Lower lobe of right lung (tissue), 2 donors: ENCODE data around the gene FRMPD4. TPM values are rescaled to one million over a fixed set of nuclear protein-coding genes. Genes with fewer than 3 reads are reported as not detected.

Experiments
- ATAC-seq, 2 donors: fragments of 200-7000 bp; cut with Tn5 transposase; one replicate each; pipeline ENCODE4 v1.9.1; 2020 to 2022; ENCODE audit warnings: mild to moderate bottlenecking in 2 of 2, moderate library complexity in 2 of 2
- DNase-seq: peaks from one replicate; pipeline ENCODE4 v3.0.0-alpha.2; 2020
- H3K27ac ChIP-seq: fragments of 200-600 bp; one replicate; pipeline ENCODE4 v1.8.0; 2022
- H3K27me3 ChIP-seq: fragments of 200-600 bp; one replicate; pipeline ENCODE4 v1.8.0; 2022; ENCODE audit warnings: low read depth
- H3K36me3 ChIP-seq: fragments of 200-600 bp; one replicate; pipeline ENCODE4 v1.8.0; 2022; ENCODE audit warnings: mild to moderate bottlenecking
- H3K4me1 ChIP-seq: fragments of 200-600 bp; one replicate; pipeline ENCODE4 v1.8.0; 2022
- H3K4me3 ChIP-seq: fragments of 200-600 bp; one replicate; pipeline ENCODE4 v1.8.0; 2022; ENCODE audit warnings: mild to moderate bottlenecking
- H3K9me3 ChIP-seq: fragments of 200-600 bp; one replicate; pipeline ENCODE4 v1.8.0; 2022
- intact Hi-C: fragments of 100-400 bp; cut with DNase I; formaldehyde crosslinking; loops from one replicate; pipeline ENCODE4 v1.11.0; 2022
- total RNA-seq: library from RNA; stranded (reverse); fragmentation: NEBNext Ultra II Directional; extraction: Animal tissue kit (Norgen Biotek cat#: 25700); gene quantifications from one replicate; pipeline ENCODE4 v1.2.1, GENCODE V29; 2021
- TF ChIP-seq, protein P1 (sequence below): fragments of 200-600 bp; IDR thresholded peaks from one replicate; pipeline ENCODE4 v1.8.0; 2022; ENCODE audit warnings: antibody characterized with exemption, mild to moderate bottlenecking
- donor health status: DM: no; HTN: yes; CAD: no; lungs with severe emphysema.

The FRMPD4 gene
- total RNA-seq, 1 donor from 2014 or later = 0.15 TPM

DNA sequence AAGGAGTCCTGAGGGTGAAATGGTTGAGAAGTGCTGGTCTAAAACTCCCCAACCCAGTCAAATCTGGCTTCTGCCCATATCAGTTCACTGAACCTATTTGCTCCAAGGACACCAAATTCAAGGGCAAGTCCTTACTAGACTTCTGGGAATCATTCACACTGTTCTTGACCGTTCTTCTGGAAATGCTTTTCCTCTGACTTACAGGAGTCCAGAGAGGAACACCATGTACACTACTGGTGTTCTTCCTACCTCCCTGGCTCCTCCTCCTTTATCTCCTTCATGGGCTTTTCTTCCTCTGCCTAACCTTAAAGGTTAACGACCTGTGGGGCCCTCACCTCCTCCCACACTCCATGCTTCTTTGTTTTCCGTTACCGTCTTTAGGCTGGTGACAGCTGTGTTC, 281.3 kb downstream of the FRMPD4 start:
- Histone ChIP-seq H3K27ac (no peak overlapping the region), H3K36me3 (no peaks in the 10 kb centered on the region), H3K27me3 (no peaks in the 10 kb centered on the region), H3K9me3 (no peaks in the 10 kb centered on the region), H3K4me1 (no peaks in the 10 kb centered on the region), H3K4me3 (no peak overlapping the region)
- no peak for DNase-seq
- intact Hi-C loops = no loop called here
- TF ChIP-seq, protein P1, sequence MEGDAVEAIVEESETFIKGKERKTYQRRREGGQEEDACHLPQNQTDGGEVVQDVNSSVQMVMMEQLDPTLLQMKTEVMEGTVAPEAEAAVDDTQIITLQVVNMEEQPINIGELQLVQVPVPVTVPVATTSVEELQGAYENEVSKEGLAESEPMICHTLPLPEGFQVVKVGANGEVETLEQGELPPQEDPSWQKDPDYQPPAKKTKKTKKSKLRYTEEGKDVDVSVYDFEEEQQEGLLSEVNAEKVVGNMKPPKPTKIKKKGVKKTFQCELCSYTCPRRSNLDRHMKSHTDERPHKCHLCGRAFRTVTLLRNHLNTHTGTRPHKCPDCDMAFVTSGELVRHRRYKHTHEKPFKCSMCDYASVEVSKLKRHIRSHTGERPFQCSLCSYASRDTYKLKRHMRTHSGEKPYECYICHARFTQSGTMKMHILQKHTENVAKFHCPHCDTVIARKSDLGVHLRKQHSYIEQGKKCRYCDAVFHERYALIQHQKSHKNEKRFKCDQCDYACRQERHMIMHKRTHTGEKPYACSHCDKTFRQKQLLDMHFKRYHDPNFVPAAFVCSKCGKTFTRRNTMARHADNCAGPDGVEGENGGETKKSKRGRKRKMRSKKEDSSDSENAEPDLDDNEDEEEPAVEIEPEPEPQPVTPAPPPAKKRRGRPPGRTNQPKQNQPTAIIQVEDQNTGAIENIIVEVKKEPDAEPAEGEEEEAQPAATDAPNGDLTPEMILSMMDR = no peak
- no peak for ATAC-seq

DNA sequence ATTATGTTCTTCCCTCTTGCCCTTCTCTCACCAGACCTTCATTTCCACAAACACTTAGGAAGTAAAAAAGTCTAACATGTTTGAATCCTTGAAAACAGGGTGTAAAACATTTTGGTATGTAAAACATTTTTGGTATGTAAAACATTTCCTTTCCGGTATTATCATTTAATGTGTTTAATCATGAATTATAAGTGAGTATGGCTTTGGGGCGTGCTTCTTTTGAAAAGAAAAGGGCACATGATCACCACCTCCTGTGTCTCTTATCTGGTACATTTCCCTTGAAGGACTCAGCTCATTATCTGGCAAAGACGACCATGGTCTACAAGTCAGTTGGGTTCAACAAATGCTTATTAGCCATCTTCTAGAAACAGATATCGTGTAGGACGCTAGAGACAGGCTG, 283.6 kb downstream of the FRMPD4 start:
- Histone ChIP-seq H3K27ac (no peak overlapping the region), H3K36me3 (no peaks in the 10 kb centered on the region), H3K27me3 (no peaks in the 10 kb centered on the region), H3K4me3 (no peak overlapping the region), H3K4me1 (no peaks in the 10 kb centered on the region), H3K9me3 (no peaks in the 10 kb centered on the region)
- TF ChIP-seq, protein P1 = no peak
- intact Hi-C loops = no loop called here
- no peak for DNase-seq
- no peak for ATAC-seq

DNA sequence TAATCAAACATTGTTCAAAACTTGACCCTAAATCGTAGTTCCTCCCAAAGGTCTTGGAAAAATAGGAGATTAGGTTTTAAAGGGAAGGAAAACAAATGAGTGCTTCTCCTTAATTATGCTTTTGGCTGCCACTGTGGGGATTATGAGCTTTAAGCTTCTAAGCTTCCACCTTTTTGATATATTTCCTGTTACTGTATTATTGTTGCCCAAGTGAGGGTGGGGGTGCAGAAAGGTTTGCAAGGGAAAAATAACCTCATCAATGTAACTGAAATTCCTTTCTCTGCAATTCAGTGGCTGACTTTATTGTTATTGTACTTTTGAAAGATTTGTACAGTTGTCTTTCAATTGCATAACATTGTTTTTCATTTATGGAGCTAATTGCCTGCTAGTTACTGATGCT, 285.1 kb downstream of the FRMPD4 start:
- DNase-seq = no peak
- Histone ChIP-seq H3K4me3 (no peak overlapping the region), H3K27ac (no peak overlapping the region), H3K36me3 (no peaks in the 10 kb centered on the region), H3K27me3 (no peaks in the 10 kb centered on the region), H3K4me1 (no peaks in the 10 kb centered on the region), H3K9me3 (no peaks in the 10 kb centered on the region)
- TF ChIP-seq, protein P1 = no peak
- intact Hi-C loops = no loop called here
- ATAC-seq = no peak

DNA sequence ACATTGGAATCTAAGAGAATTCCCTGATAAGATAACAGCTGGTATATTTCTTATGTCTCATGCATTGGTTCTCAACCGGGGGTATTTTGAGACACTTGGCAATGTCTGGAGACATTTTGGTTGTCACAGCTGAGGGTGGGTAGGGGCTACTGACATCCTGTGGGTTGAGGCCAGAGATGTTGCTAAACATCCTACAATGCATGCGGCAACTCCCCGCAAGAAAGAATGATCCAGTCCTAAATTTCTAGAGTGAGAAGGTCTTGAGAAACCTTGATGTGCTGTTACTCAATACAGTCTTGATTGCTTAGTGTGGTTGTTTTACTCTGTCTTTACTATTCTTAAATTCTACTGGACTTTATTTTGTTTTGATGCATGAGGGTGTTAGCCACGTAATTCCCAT, 287.2 kb downstream of the FRMPD4 start:
- no peaks in the 10 kb centered on the region for H3K27me3 ChIP-seq
- H3K36me3 ChIP-seq = no peaks in the 10 kb centered on the region
- TF ChIP-seq, protein P1 = no peak
- no peak for DNase-seq
- ATAC-seq = no peak
- no peaks in the 10 kb centered on the region for H3K9me3 ChIP-seq
- H3K4me3 ChIP-seq = no peak overlapping the region
- no peak overlapping the region for H3K27ac ChIP-seq
- no peaks in the 10 kb centered on the region for H3K4me1 ChIP-seq
- intact Hi-C loops = no loop called here

DNA sequence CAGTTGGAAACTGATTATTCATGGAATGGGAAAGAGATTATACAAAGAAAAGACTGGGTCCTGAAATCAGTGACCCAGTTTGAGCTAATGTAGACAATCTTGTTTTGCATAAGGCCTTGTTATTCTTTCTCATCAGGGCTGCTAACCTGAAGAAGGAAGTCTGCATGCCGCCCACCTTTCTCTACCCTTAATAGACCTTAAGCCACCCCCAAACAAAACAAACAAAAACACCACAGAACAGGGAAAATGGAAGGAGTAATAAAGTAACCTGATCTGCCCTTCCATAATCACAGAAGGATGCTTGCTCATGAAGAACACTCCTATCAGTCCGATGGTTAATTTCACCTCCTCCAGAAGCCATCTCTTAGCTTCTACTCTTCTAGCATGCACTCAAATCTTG, 288.1 kb downstream of the FRMPD4 start:
- Histone ChIP-seq H3K36me3 (no peaks in the 10 kb centered on the region), H3K4me1 (no peaks in the 10 kb centered on the region), H3K4me3 (no peak overlapping the region), H3K27me3 (no peaks in the 10 kb centered on the region), H3K27ac (no peak overlapping the region), H3K9me3 (no peaks in the 10 kb centered on the region)
- DNase-seq (no peak), ATAC-seq (no peak)
- TF ChIP-seq, protein P1 = no peak
- intact Hi-C loops = no loop called here

DNA sequence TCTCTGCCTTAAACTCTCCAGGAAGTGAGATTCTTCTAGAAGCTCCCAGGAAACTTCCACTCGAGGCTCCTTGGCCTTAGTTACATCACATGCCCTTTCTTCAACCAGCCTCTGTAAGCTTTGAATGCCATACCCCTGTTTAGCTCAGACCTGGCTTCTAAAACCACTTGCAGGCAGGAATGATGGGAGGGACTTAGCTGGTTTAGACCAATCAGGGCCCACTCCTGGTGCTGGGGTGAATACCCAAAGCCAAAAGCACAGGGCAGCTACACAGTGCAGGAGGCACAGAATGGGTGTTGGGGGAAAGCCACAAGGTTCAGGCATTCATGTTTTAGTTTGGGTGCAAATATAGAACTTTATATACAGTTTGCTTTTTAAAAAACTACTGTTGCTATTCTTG, 296.2 kb downstream of the FRMPD4 start:
- no peaks in the 10 kb centered on the region for H3K4me1 ChIP-seq
- no peak for DNase-seq
- H3K36me3 ChIP-seq = no peaks in the 10 kb centered on the region
- TF ChIP-seq, protein P1 = no peak
- H3K27ac ChIP-seq = no peak overlapping the region
- no peaks in the 10 kb centered on the region for H3K9me3 ChIP-seq
- H3K27me3 ChIP-seq = no peaks in the 10 kb centered on the region
- no peak for ATAC-seq
- intact Hi-C loops = no loop called here
- H3K4me3 ChIP-seq = no peak overlapping the region
